Measurements from ENCODE around the gene CCDC27. TPM values are rescaled to one million over a fixed set of nuclear protein-coding genes. Genes with fewer than 3 reads are reported as not detected.

The CCDC27 gene
- polyA plus RNA-seq, 3 donors = not detected

- H3K4me3 ChIP-seq (replicated peaks in 1 of 3; ENCODE audit: low read depth in 2 of 3, low read length in 3 of 3) = no peak overlapping the region
- TF ChIP-seq CTCF (IDR thresholded peaks at IDR 0.05) = no peak
- no peak overlapping the region for H3K9ac ChIP-seq (ENCODE audit: insufficient read depth, low read length, poor library complexity, severe bottlenecking)
- H3K4me3 Mint-ChIP-seq = no peak overlapping the region
- peaks cover 0 to 1% (median 0%) of the 10 kb centered on the region in 7 donors for H3K9me3 Mint-ChIP-seq
- no peaks in the 10 kb centered on the region for H3K4me1 Mint-ChIP-seq
- 88% methylated on average over 8 of the region's 10 CpGs for WGBS (ENCODE audit: insufficient coverage)
- H3K27me3 Mint-ChIP-seq (ENCODE audit: low read depth in 3 of 3) = peaks cover 6 to 26% (median 9%) of the 10 kb centered on the region in 3 donors
- intact Hi-C loops (cut with micrococcal nuclease) = no loop called here
- H3K4me1 ChIP-seq (ENCODE audit: control insufficient read depth in 1 of 2, insufficient read depth in 2 of 2, low read length in 2 of 2) = peaks cover 0 to 3% of the 10 kb centered on the region in 2 donors
- H3K27me3 ChIP-seq (ENCODE audit: control insufficient read depth in 2 of 2, insufficient read depth in 2 of 2, low read length in 2 of 2) = peaks cover 0 to 7% of the 10 kb centered on the region in 2 donors
- no peaks in the 10 kb centered on the region for H3K36me3 Mint-ChIP-seq
- no peak overlapping the region for H3K27ac Mint-ChIP-seq
- DNase-seq = no peak
- no peaks in the 10 kb centered on the region for H3K9me3 ChIP-seq (replicated peaks in 1 of 2; ENCODE audit: control insufficient read depth in 1 of 2, insufficient read depth in 1 of 2, low read length in 2 of 2)
- no peak overlapping the region for H2AFZ ChIP-seq (ENCODE audit: insufficient read depth, low read depth, low read length, poor library complexity, severe bottlenecking)
- H3K79me2 ChIP-seq (ENCODE audit: insufficient read depth, low read length) = no peaks in the 10 kb centered on the region
- H3K27ac ChIP-seq (ENCODE audit: low read depth in 1 of 2, low read length in 2 of 2) = no peak overlapping the region
- no peaks in the 10 kb centered on the region for H3K36me3 ChIP-seq (replicated peaks in 1 of 2; ENCODE audit: control insufficient read depth in 1 of 2, insufficient read depth in 2 of 2, low read length in 2 of 2)
- H4K20me1 ChIP-seq (ENCODE audit: insufficient read depth, low read length) = no peaks in the 10 kb centered on the region
- H3K4me2 ChIP-seq (replicated peaks; ENCODE audit: extremely low read depth, low read length, poor library complexity, severe bottlenecking) = no peak overlapping the region
Measured at GRCh38 chr1:3714284-3714741, 37.9 kb upstream of the CCDC27 start.

GRCh38 chr1:3714814-3715213 is 37.4 kb upstream of the CCDC27 start:
- no peak overlapping the region for H3K4me3 ChIP-seq (replicated peaks in 1 of 3; ENCODE audit: low read depth in 2 of 3, low read length in 3 of 3)
- H3K4me2 ChIP-seq (replicated peaks; ENCODE audit: extremely low read depth, low read length, poor library complexity, severe bottlenecking) = no peak overlapping the region
- peaks cover 0 to 1% (median 0%) of the 10 kb centered on the region in 7 donors for H3K9me3 Mint-ChIP-seq
- H3K79me2 ChIP-seq (ENCODE audit: insufficient read depth, low read length) = no peaks in the 10 kb centered on the region
- no peak overlapping the region for H3K27ac ChIP-seq (ENCODE audit: low read depth in 1 of 2, low read length in 2 of 2)
- WGBS (ENCODE audit: insufficient coverage) = 96% methylated on average over 10 of the region's 10 CpGs
- H3K9ac ChIP-seq (ENCODE audit: insufficient read depth, low read length, poor library complexity, severe bottlenecking) = no peak overlapping the region
- no peak overlapping the region for H3K4me3 Mint-ChIP-seq
- H2AFZ ChIP-seq (ENCODE audit: insufficient read depth, low read depth, low read length, poor library complexity, severe bottlenecking) = no peak overlapping the region
- no peaks in the 10 kb centered on the region for H3K9me3 ChIP-seq (replicated peaks in 1 of 2; ENCODE audit: control insufficient read depth in 1 of 2, insufficient read depth in 1 of 2, low read length in 2 of 2)
- peaks cover under 1 to 3% of the 10 kb centered on the region in 2 donors for H3K4me1 ChIP-seq (ENCODE audit: control insufficient read depth in 1 of 2, insufficient read depth in 2 of 2, low read length in 2 of 2)
- H3K4me1 Mint-ChIP-seq = no peaks in the 10 kb centered on the region
- no peak overlapping the region for H3K27ac Mint-ChIP-seq
- peaks cover 0 to 3% of the 10 kb centered on the region in 2 donors for H3K27me3 ChIP-seq (ENCODE audit: control insufficient read depth in 2 of 2, insufficient read depth in 2 of 2, low read length in 2 of 2)
- DNase-seq = no peak
- no peak for TF ChIP-seq CTCF (IDR thresholded peaks at IDR 0.05)
- no peaks in the 10 kb centered on the region for H3K36me3 ChIP-seq (replicated peaks in 1 of 2; ENCODE audit: control insufficient read depth in 1 of 2, insufficient read depth in 2 of 2, low read length in 2 of 2)
- peaks cover 3 to 23% (median 8%) of the 10 kb centered on the region in 3 donors for H3K27me3 Mint-ChIP-seq (ENCODE audit: low read depth in 3 of 3)
- intact Hi-C loops (cut with micrococcal nuclease) = no loop called here
- H3K36me3 Mint-ChIP-seq = no peaks in the 10 kb centered on the region
- H4K20me1 ChIP-seq (ENCODE audit: insufficient read depth, low read length) = no peaks in the 10 kb centered on the region
